HG02623 (cell line): Measurements from ENCODE around the gene FAM13B.
"Not testable (repeated sequence)": the region's sequence is repeated elsewhere in the genome, so short reads cannot be mapped to it uniquely, and the experiment has no call there.

Experiments used
- ATAC-seq: cut with Tn5 transposase; IDR thresholded peaks from one replicate; pipeline ENCODE4 v1.9.1; 2021; ENCODE audit warnings: moderate library complexity; ENCODE audit not compliant: unreplicated experiment

FAM13B gene

GRCh38 chr5:138035605-138036537, 3.0 kb upstream of the FAM13B start:
- peak; percentile 24 for ATAC-seq

DNA sequence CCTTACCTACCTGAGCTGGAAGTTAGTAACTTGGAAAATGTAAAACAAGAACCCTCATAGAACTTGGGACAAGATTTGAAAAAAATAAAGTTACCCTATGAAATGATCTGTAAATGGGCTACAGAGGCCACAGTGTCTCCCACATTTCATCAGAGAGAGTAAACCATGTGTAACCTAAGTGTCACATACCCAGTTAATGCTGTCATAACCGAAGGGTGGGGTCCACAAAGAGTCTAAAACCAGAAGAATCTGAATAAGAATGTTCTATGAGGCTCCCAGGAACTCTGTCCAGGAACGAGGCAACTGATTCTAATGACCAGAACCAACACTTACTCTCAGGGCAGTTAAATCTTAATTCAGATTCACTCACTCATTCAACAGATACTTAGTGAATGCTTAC, 1.0 kb upstream of the FAM13B start:
- ATAC-seq = no peak

DNA sequence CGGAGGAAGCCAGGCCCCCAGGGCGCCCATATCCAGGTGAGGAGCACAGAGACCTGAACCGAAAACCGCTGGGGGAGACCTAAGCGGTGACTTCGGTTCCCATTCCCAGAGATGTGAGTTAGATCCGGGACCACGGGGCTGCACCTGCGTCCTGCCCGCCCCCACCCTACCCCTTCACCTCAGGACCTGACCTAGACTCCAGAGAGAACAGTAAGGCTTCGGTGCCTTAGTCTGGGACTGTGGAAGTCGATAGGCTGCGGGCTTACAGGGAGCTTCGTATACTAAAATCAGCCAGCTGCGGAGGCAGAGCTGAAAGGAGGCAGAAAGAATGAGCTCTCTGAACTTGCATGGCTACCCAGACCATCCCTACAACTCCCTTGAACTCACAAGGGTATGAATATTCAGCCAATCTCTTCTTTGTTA, 518 bp upstream of the FAM13B start:
- no peak for ATAC-seq

DNA sequence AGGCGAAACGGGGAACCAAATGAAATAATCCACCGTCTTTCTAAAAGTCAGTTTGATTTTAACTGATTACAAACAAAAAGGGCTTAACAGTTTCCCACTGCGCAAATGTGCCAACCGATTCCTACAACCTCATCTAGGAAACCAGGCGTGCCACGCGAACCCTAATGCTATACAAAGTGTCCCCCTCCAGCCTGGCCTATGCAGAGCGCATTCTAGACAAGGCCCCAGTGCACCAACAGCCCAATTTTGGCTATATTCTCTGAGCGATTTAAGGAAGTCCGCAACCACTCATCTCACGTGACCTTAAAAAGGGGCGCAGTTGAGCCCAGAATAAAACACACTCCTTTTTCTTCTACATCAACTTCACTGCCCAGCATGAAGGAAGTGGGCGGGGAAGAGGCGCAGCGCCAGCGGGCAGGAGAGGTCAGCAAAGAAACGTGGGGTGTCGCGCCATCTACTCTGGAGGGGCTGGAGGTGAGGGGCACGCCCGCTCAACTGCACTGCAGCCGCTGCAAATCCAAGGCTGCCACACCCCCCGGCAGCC, 779 bp downstream of the FAM13B start:
- peak; percentile 22 for ATAC-seq

- no peak for ATAC-seq
These were observed 2.9 kb downstream of the FAM13B start for GRCh38 chr5:138029944-138030343.

DNA sequence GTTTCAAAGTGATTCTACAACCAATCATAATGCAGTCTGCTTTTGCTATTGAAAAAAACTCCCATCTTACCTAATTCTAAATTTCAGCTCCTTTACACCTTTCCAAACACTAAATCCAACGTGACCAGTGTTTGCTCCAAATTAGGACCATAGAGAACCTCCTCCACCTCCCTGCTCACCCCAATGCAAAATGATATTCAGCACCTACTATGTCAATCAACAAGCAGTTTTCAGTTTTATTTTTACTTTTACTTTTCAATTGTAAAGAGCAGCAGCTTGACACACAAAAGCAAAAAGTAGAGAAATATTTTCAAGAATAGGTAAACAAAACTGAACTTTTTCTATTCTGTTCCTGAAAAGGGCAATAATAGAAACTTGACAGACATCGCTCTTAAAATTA, 3.4 kb downstream of the FAM13B start:
- no peak for ATAC-seq

- ATAC-seq = no peak
These were observed 3.9 kb downstream of the FAM13B start for GRCh38 chr5:138028971-138029365.

DNA sequence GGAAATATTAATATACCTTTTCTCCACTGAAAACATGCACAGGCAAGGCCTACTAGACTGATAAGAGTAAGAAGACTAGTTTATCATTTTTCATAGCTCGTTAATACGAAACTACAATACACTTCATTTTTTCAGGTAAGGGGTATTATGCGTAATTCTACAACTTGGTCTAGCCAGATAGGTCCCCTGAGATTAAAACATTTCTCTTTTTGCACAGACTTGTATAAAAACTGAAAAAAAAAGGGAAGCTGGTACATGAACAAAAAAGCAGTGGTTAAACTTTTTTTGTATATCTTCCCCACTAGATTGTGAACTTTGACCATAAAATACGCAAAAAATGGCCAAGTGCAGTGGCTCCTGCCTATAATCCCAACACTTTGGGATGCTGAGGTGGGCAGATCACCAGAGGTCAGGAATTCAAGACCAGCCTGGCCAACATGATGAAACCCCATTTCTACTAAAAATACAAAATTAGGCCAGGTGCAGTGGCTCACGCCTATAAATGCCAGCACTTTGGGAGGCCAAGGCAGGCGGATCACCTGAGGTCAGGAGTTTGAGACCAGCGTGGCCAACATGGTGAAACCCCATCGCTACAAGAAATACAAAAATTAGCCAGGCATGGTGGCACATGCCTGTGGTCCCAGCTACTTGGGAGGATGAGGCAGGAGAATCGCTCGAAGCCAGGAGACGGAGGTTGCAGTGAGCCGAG, 4.5 kb downstream of the FAM13B start:
- not testable (repeated sequence) for ATAC-seq

GRCh38 chr5:138026793-138027192, 6.1 kb downstream of the FAM13B start:
- ATAC-seq = not testable (repeated sequence)

GRCh38 chr5:138025285-138025684, 7.6 kb downstream of the FAM13B start:
- no peak for ATAC-seq

DNA sequence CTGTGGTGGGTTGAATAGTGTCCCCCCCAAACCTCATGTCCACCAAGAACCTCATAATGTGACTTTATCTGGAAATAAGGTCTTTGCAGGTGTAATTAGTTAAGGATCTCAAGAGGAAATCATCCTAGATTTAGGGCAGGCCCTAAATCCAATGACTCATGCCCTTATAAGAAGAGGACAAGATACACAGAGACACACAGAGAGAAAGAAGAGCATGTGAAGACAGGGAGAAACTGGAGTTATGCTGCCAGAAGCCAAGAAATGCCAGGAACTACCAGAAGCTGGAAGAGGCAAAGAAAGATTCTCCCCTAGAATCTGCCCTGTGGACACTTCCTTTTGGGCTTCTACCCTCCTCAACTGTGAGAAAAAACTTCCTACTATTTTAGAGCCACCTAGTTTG, 8.8 kb downstream of the FAM13B start:
- no peak for ATAC-seq

- no peak for ATAC-seq
These were observed 10.0 kb downstream of the FAM13B start for GRCh38 chr5:138022912-138023311.

- ATAC-seq = no peak
These were observed 11.1 kb downstream of the FAM13B start for GRCh38 chr5:138021771-138022170.

- ATAC-seq = no peak
These were observed 14.0 kb downstream of the FAM13B start for GRCh38 chr5:138018849-138019248.

DNA sequence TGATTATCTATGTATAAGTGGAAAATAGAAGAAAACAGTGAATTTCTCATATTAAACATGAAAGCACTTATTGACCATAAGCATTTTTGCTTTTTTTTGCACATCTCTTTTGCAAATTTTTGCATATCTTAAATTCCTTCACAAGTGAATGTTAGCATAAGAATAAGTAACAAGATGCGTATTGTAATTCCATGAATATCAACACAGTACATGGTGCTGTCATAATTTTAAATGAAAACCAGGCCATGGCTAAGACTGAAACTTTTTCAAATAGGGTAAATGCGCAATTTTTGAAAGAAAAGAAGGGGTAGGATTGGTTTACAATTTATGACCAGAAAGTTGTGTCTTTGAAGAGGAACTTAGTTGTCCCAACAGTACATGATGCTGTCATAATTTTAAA, 17.0 kb downstream of the FAM13B start:
- no peak for ATAC-seq

- no peak for ATAC-seq
These were observed 20.9 kb downstream of the FAM13B start for GRCh38 chr5:138011991-138012390.

GRCh38 chr5:138000102-138000723, 32.7 kb downstream of the FAM13B start:
- no peak for ATAC-seq

GRCh38 chr5:137997726-137998213, 35.1 kb downstream of the FAM13B start:
- no peak for ATAC-seq

DNA sequence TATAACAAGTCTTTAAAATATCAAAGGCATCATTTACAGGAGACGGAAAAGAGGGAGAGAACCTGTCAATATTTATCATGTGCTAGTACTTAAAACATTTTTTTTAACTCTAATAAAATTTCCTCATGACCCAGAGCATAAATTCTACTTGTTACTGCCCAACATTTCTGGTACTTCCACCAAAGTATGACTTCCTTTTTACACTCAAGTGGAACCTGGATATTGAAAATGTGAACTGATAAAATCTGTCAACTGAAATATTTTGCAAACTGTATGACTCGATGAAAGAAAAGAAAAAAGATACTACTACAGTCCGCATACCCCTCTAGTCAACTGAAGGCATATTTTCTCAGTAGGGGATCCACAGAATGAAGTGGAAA, 37.1 kb downstream of the FAM13B start:
- no peak for ATAC-seq

- ATAC-seq = no peak
These were observed 37.7 kb downstream of the FAM13B start for GRCh38 chr5:137995077-137995748.

- no peak for ATAC-seq
These were observed 38.3 kb downstream of the FAM13B start for GRCh38 chr5:137994556-137994955.
